Activated T-helper 9 cell treated with anti-CD3 and anti-CD28 coated beads, Interleukin-2, amount 50 U/mL, for 16 hours (primary cell): ENCODE measurements around the gene UBE2D2.

Experiments
- DNase-seq: peaks from one replicate; pipeline ENCODE4 v3.0.0-alpha.2; 2020; ENCODE audit warnings: low read depth

The UBE2D2 gene

DNA sequence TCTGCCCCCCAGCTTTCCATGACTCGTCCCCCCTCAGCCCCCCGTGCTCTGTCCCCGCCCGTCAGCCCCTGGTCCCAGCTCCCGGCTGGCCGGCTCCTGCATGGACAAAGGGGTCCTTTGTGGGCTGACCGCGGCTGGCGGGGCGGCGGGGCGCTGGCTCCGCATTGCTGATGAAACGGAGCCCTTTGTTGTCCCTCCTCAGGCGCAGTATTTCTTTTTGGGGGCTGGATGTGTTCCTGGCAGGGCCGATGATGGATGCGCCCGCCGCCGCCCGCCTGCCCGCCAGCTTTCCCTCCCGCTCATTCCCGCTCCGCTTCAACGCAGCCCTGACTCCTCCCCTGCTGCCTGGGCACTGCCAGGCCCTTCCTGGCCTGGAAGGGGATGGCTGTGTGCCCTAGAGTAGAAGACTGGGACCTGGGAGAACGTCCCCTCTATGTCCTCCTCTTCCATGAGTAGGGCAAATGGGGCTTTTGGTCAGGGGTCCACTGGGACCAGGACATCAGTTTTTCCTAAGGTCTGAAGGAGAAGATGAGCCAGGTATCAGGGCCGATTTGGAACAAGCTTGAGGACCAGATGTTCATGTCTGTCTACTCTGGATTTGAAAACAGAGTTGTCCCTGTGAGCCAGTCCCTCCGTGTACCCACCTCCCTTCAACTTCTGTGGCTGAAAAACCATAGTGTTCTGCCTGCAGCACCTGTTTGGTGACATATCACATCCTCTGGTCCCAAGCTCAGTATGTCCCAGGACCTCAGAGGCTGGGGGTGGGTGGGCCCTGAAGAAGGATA, 116.0 kb downstream of the UBE2D2 start:
- no peak for DNase-seq
